ENCODE data around the gene C9orf57.

- TF ChIP-seq CTCF (IDR thresholded peaks at IDR 0.05 in 4 of 5, conservative IDR thresholded peaks at IDR 0.05 in 1 of 5) (no peak), POLR2A (IDR thresholded peaks at IDR 0.05) (no peak)
Observed at GRCh38 chr9:72102520-72102919, 42.1 kb upstream of the C9orf57 start.

All from gastrocnemius medialis (tissue), 4 donors.